ENCODE measurements around the gene AP4B1.

AP4B1 gene

DNA sequence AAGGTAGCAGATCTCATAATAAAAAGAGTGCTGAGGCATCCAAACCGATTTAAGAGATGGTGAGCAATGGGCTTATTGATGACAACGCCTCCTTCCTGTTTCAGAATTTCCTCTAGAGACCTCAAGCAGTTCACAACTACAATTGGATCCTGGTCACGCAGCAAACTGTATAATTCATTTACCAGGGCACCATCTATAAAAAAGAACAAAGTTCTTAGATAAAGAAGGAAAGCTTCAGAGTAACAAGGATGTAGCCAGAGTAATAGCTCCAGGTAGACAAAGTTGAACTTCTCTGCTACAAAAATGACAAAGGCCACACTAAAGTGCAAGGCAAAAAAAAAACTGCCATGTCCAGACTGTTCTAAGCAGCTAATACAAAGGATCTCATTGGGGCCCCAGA, 3.4 kb downstream of the AP4B1 start (continued):
- TF ChIP-seq, protein P1, sequence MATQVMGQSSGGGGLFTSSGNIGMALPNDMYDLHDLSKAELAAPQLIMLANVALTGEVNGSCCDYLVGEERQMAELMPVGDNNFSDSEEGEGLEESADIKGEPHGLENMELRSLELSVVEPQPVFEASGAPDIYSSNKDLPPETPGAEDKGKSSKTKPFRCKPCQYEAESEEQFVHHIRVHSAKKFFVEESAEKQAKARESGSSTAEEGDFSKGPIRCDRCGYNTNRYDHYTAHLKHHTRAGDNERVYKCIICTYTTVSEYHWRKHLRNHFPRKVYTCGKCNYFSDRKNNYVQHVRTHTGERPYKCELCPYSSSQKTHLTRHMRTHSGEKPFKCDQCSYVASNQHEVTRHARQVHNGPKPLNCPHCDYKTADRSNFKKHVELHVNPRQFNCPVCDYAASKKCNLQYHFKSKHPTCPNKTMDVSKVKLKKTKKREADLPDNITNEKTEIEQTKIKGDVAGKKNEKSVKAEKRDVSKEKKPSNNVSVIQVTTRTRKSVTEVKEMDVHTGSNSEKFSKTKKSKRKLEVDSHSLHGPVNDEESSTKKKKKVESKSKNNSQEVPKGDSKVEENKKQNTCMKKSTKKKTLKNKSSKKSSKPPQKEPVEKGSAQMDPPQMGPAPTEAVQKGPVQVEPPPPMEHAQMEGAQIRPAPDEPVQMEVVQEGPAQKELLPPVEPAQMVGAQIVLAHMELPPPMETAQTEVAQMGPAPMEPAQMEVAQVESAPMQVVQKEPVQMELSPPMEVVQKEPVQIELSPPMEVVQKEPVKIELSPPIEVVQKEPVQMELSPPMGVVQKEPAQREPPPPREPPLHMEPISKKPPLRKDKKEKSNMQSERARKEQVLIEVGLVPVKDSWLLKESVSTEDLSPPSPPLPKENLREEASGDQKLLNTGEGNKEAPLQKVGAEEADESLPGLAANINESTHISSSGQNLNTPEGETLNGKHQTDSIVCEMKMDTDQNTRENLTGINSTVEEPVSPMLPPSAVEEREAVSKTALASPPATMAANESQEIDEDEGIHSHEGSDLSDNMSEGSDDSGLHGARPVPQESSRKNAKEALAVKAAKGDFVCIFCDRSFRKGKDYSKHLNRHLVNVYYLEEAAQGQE (tag by site-specific recombination; IDR thresholded peaks at IDR 0.05) = no peak
- TF ChIP-seq GLI2 (tag by site-specific recombination; IDR thresholded peaks at IDR 0.05; ENCODE audit: borderline replicate concordance, low read depth) (no peak), SALL2 (tag by site-specific recombination; IDR thresholded peaks at IDR 0.05; ENCODE audit: borderline replicate concordance) (no peak), ZNF394 (tag by site-specific recombination; IDR thresholded peaks at IDR 0.05; ENCODE audit: borderline replicate concordance) (no peak)
- TF ChIP-seq, protein P2, sequence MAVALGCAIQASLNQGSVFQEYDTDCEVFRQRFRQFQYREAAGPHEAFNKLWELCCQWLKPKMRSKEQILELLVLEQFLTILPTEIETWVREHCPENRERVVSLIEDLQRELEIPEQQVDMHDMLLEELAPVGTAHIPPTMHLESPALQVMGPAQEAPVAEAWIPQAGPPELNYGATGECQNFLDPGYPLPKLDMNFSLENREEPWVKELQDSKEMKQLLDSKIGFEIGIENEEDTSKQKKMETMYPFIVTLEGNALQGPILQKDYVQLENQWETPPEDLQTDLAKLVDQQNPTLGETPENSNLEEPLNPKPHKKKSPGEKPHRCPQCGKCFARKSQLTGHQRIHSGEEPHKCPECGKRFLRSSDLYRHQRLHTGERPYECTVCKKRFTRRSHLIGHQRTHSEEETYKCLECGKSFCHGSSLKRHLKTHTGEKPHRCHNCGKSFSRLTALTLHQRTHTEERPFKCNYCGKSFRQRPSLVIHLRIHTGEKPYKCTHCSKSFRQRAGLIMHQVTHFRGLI (tag by site-specific recombination; IDR thresholded peaks at IDR 0.05) = no peak
- TF ChIP-seq, protein P3, sequence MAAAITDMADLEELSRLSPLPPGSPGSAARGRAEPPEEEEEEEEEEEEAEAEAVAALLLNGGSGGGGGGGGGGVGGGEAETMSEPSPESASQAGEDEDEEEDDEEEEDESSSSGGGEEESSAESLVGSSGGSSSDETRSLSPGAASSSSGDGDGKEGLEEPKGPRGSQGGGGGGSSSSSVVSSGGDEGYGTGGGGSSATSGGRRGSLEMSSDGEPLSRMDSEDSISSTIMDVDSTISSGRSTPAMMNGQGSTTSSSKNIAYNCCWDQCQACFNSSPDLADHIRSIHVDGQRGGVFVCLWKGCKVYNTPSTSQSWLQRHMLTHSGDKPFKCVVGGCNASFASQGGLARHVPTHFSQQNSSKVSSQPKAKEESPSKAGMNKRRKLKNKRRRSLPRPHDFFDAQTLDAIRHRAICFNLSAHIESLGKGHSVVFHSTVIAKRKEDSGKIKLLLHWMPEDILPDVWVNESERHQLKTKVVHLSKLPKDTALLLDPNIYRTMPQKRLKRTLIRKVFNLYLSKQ (tag by site-specific recombination; IDR thresholded peaks at IDR 0.05; ENCODE audit: borderline replicate concordance) = no peak

DNA sequence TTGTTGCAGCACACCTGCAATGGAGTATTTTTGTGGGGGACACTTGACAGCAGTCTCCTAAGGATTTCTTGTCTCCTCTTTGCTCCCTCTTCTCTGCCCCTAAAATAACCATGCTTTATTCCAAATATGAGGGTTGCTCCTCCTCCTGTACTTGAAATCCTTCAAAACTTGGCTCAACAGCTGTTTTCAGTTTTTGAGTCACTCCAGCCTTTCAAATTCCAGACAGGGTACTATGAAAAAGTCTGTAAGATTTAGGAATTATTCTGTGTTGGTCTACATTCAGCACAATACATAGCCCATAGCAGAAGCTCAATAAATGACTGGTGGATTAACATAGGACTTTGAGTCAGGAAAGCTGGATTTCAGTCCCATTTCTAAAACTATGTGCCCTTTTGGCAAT, 5.5 kb downstream of the AP4B1 start:
- no peak overlapping the region for H3K27ac ChIP-seq (ENCODE audit: extremely low read depth, low read depth, low read length)
- ChIA-PET POLR2A (no interaction called here), CTCF (no interaction called here)
- TF ChIP-seq, protein P4, sequence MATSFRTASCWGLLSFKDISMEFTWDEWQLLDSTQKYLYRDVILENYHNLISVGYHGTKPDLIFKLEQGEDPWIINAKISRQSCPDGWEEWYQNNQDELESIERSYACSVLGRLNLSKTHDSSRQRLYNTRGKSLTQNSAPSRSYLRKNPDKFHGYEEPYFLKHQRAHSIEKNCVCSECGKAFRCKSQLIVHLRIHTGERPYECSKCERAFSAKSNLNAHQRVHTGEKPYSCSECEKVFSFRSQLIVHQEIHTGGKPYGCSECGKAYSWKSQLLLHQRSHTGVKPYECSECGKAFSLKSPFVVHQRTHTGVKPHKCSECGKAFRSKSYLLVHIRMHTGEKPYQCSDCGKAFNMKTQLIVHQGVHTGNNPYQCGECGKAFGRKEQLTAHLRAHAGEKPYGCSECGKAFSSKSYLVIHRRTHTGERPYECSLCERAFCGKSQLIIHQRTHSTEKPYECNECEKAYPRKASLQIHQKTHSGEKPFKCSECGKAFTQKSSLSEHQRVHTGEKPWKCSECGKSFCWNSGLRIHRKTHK (tag by site-specific recombination; IDR thresholded peaks at IDR 0.05) = no peak
- peaks cover 6 to 88% of the 10 kb centered on the region in 2 experiments; a peak in 2 of 3 replicates for H3K36me3 ChIP-seq (ENCODE audit: control insufficient read depth in 2 of 2, insufficient read depth in 1 of 2, low read length in 2 of 2)
- H3K9me3 ChIP-seq (ENCODE audit: control insufficient read depth, insufficient read depth, low read depth, low read length) = no peaks in the 10 kb centered on the region
- no peaks in the 10 kb centered on the region for H3K4me1 ChIP-seq (ENCODE audit: control insufficient read depth, insufficient read depth, low read length)
- H3K4me3 ChIP-seq (ENCODE audit: low read depth, low read length) = no peak overlapping the region

DNA sequence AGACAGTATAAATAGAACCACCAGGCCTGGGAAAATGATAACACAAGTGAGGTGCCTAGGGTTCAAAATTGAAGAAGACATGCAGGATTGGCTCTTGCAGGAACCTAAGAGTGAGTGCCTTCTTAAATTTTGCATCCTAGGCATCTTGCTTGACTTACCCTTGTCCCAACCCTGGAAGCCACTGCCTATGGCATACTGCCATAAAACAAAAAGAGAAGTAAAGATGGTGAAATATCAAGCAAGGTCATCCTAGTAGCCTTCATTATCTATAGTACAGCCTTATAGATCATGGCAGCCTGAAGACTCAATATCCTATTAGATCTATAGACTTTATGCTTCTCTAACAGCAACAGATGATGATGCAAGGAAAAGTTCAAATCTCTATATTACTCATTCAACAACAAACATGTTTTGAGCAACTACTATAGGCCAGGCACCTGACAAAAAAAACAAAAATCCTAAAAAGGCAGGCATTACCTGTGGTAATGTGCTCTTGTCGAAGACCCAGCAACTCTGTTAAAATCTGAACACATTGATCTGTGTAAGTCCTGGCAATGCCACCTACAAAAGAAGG, 6.3 kb downstream of the AP4B1 start:
- POLR2A ChIA-PET = no interaction called here
- H3K4me1 ChIP-seq (ENCODE audit: control insufficient read depth, insufficient read depth, low read length) = no peaks in the 10 kb centered on the region
- H3K9me3 ChIP-seq (ENCODE audit: control insufficient read depth, insufficient read depth, low read depth, low read length) = no peaks in the 10 kb centered on the region
- no peak overlapping the region for H3K27ac ChIP-seq (ENCODE audit: extremely low read depth, low read depth, low read length)
- CTCF ChIA-PET = no interaction called here
- TF ChIP-seq, protein P5, sequence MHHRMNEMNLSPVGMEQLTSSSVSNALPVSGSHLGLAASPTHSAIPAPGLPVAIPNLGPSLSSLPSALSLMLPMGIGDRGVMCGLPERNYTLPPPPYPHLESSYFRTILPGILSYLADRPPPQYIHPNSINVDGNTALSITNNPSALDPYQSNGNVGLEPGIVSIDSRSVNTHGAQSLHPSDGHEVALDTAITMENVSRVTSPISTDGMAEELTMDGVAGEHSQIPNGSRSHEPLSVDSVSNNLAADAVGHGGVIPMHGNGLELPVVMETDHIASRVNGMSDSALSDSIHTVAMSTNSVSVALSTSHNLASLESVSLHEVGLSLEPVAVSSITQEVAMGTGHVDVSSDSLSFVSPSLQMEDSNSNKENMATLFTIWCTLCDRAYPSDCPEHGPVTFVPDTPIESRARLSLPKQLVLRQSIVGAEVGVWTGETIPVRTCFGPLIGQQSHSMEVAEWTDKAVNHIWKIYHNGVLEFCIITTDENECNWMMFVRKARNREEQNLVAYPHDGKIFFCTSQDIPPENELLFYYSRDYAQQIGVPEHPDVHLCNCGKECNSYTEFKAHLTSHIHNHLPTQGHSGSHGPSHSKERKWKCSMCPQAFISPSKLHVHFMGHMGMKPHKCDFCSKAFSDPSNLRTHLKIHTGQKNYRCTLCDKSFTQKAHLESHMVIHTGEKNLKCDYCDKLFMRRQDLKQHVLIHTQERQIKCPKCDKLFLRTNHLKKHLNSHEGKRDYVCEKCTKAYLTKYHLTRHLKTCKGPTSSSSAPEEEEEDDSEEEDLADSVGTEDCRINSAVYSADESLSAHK (tag by site-specific recombination; IDR thresholded peaks at IDR 0.05) = no peak
- TF ChIP-seq SCRT2 (tag by site-specific recombination; IDR thresholded peaks at IDR 0.05) = peak; percentile 40
- H3K36me3 ChIP-seq (ENCODE audit: control insufficient read depth in 2 of 2, insufficient read depth in 1 of 2, low read length in 2 of 2) = peaks cover 6 to 87% of the 10 kb centered on the region in 2 experiments
- no peak overlapping the region for H3K4me3 ChIP-seq (ENCODE audit: low read depth, low read length)
